GM18520 (cell line): Measurements from ENCODE around the gene GRB7.
"Not testable (repeated sequence)": the region's sequence is repeated elsewhere in the genome, so short reads cannot be mapped to it uniquely, and the experiment has no call there.

Experiments
- ATAC-seq: cut with Tn5 transposase; IDR thresholded peaks from one replicate; pipeline ENCODE4 v1.9.1; 2021; ENCODE audit not compliant: unreplicated experiment

Gene GRB7

DNA sequence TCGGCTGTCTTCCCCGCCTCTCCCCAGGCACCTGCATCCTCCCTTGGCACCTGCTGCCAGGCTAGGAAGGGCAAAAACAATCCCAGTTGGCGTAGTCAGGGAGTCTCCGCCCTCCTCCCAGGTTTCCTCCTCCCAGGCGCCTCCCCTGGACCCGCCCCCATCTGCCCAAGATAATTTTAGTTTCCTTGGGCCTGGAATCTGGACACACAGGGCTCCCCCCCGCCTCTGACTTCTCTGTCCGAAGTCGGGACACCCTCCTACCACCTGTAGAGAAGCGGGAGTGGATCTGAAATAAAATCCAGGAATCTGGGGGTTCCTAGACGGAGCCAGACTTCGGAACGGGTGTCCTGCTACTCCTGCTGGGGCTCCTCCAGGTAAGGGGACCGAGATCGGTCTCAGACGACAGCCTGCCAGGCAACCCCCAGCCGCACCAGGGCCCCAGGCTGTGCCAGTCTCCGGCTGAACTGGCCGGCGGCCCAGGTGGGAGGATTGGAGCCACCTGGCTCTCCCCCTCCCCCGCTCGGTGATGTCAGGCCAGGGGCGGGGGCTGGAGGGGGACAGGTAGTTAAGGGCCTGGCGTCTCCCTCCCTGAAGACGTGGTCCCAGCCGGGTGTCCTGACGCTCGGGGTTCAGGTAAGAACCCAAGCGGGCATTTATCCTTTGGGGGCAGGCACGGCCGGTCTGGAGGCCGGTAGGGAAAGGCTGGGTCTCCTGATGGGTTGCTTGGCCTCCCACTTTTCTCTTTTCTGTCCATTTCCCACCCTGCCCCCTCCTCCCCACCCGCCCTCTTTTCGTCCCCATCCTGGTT lies at the start of gene GRB7:
GRB7 (plus strand) TSS at position 179 of the 808 bp plus-strand sequence. CDS start 4,364 bp downstream, outside the sequence.
- ATAC-seq = no peak

DNA sequence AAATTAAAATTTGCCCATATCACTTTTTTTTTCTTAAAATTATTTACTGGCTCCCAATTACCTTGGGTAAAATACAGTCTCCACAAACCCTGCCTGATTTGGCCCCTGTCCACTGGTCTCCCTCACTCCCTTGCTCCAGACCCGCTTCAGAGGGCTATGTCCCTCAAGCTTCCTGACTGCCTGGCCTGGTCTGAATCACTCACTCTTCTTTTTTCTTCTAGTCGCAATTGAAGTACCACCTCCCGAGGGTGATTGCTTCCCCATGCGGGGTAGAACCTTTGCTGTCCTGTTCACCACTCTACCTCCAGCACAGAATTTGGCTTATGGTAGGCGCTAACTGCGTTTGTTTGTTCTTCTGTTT lies 49.3 kb upstream of the GRB7 start:
- no peak for ATAC-seq

DNA sequence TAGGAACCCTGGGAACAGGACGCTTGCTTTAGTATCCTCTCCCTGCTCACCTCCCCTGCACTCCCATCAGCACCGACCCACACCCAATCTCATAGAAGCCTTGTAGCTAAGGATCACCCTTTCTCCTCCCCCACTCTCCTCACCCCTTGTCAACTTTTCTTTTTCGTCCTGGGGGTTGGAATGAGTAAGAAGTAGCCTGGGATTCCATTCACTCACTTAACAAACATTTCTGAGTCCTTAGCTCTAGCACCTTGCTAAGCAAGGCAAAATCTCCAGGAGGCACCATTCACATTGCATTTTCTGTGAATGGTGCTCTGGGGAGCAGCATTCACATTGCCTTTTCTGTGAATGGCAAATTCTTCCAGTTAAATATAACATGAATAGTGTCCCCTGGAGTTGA lies 48.8 kb upstream of the GRB7 start:
- ATAC-seq = no peak

DNA sequence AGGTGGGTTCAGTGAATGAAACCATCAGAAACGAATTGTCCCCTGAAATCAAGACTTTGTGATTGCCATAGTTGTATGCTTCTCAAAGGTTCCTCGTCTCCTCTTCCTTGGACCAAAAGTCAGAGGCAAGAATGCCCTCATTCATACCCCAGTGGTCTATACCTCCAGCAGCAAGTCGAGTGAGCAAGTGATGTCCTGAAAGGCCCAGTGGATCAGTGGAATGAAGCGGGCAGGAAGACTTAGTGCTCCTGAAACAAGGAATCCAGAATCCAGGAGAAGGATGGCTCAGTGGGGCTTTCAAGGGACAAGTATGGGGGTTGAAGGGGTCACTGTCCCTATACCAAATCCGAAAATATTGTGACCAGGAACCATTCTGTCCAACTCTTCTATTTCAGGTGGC lies 43.1 kb upstream of the GRB7 start:
- no peak for ATAC-seq

DNA sequence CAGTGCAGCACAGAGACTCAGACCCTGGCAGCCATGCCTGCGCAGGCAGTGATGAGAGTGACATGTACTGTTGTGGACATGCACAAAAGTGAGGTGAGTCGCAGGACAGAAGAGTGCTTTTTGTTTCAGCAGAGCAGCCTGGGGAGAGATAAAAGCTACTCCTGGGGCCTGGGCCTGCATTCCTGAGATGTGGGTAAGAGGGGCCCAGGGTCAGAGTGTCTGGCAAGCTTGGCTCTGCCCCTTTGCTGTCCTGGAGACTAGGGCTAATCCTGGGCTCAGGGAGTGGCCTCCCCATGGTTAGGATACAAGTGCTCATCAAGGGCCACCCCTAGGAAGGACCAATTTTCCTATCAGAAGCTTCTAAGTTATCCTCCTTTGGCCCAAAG lies 42.7 kb upstream of the GRB7 start:
- ATAC-seq = no peak

DNA sequence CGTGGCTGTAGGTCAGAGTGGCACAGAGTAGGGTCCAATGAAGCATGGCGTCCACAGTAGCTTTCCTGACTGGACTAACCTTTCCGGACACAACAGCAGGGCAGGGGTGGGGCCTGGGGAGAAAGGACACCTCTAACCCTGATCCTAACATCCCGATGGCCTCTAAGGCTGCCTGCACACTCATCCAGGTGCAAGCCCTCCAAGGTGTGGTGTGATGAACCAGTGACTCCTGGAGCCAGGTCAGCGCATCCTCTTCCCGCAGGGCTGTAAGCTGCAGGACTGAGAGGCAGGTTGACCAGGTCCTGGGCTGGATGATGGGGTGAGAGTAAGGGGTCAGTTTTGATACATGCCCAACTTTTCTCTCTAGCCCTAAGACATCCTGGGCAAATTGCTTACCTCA lies 41.0 kb upstream of the GRB7 start:
- no peak for ATAC-seq

DNA sequence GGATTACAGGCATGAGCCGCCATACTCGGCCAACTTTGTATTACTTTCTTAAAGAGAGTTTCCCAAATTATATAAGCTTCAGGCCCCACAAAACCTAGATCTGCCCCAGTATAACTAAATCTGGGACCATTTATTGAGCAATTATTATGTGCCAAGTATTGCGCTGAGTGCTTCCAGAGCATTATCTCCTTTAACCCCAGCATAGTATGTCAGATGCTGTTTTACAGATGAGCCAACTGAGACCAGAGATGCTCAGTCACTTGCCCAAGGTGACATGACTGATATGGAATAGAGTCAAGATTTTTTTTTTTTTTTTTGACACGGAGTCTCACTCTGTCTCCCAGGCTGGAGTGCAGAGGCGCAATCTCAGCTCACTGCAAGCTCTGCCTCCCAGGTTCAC lies 39.8 kb upstream of the GRB7 start:
- ATAC-seq = no peak

DNA sequence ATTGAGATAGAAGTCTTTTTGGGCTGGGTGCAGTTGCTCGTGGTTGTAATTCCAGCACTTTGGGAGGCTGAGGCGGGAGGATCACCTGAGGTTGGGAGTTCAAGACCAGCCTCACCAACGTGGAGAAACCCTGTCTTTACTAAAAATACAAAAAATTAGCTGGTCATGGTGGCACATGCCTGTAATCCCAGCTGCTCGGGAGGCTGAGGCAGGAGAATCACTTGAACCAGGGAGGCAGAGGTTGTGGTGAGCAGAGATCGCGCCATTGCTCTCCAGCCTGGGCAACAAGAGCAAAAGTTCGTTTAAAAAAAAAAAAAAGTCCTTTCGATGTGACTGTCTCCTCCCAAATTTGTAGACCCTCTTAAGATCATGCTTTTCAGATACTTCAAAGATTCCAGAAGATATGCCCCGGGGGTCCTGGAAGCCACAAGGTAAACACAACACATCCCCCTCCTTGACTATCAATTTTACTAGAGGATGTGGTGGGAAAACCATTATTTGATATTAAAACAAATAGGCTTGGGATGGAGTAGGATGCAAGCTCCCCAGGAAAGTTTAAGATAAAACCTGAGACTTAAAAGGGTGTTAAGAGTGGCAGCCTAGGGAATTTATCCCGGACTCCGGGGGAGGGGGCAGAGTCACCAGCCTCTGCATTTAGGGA lies 38.5 kb upstream of the GRB7 start:
- not testable (repeated sequence) for ATAC-seq

DNA sequence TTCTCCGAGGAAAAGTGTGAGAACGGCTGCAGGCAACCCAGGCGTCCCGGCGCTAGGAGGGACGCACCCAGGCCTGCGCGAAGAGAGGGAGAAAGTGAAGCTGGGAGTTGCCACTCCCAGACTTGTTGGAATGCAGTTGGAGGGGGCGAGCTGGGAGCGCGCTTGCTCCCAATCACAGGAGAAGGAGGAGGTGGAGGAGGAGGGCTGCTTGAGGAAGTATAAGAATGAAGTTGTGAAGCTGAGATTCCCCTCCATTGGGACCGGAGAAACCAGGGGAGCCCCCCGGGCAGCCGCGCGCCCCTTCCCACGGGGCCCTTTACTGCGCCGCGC lies 38.0 kb upstream of the GRB7 start, which contains the start of gene ERBB2:
ERBB2 (plus strand) TSS at position 247 of the 330 bp plus-strand sequence. CDS start 175 bp downstream, outside the sequence.
- no peak for ATAC-seq

DNA sequence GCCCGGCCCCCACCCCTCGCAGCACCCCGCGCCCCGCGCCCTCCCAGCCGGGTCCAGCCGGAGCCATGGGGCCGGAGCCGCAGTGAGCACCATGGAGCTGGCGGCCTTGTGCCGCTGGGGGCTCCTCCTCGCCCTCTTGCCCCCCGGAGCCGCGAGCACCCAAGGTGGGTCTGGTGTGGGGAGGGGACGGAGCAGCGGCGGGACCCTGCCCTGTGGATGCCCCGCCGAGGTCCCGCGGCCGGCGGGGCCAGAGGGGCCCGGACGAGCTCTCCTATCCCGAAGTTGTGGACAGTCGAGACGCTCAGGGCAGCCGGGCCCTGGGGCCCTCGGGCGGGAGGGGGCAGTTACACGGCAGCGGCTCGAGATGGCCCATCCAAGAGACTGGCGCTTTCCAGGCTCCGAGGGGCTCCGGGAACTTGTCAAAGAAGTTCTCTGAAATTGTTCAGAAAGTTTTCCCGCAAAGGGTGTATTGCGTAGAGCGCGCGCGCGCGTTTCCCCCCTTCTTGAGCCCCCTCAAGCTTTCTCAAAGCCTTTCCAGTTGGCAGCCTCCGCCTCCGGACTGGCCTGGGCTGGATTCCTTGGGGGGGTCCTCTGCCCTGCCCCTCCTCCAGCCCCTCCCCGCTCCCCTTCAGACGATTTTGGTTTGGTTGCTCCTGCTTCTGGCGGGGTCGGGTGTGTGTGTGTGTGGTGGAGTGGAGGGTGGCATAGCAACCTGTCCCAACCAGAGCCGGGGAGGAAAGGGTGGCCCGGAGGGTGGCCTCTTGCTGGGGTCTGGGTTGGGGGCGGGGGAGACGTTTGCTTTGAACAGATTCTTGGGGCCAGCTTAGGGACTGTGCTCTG lies 37.4 kb upstream of the GRB7 start:
- ATAC-seq = no peak

DNA sequence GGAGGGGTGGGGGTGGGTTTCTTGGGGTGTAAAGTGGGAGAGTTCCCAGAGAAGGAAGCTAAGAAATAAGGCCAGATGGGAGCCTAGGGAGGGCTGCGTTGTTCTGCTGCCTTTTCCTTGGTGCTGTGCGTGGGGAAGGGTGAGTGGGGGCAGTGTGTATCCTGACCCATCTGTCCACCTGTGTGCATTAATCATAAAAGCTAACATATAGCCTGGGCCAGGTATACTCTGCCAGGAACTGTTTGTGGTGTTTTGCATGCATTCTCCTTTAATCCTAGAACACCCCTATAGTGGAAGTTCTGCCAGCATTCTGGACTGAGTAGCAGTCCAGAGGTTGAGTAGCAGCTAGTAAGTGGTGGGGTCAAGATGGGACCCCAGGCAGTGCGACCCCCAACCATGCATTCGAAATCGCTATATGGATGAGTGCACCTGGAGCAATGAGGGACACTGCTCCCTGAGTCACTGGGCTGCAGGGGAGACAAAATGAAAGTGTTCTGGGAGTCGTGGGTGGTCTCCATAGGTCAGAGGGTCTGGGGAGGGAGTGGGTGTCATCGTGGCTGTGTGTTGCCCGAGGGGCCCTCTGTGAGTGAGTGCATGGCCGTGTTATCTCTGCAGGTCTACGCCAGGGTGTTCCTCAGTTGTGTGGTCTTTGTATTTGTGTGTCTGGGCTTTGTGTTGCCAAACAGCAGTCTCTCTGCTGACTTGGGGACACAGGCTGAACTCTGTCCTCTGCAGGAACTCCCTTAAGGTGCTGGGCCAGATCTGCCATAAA lies 36.5 kb upstream of the GRB7 start:
- ATAC-seq = no peak

DNA sequence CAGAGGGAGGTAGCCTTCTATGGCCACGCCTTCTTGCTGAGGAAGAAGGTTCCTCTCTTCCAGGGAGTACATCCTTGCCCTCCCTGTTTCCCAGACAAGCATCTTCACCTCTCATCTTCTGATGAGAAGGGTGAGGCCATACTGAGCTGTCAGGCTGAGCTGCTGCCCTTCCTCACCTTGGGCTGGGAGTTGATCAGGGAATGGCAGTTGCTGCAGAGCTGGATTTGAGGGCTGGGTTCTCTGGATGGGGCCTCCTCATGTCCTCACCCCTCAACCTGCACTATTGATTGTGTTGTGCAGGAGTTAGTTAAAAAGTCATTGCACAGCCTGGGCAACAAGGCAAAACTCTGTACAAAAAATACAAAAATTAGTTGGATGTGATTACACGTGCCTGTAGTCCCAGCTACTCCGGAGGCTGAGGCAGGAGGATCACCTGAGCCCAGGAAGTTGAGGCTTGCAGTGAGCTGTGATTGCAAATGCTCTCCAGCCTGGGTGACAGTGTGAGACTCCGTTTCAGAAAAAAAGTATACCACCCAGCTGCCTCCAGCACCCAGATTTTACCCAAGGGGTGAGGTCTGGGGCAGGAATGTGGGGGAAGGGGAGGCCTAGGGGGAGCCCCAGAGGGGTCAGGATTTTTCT lies 35.8 kb upstream of the GRB7 start:
- ATAC-seq = no peak

DNA sequence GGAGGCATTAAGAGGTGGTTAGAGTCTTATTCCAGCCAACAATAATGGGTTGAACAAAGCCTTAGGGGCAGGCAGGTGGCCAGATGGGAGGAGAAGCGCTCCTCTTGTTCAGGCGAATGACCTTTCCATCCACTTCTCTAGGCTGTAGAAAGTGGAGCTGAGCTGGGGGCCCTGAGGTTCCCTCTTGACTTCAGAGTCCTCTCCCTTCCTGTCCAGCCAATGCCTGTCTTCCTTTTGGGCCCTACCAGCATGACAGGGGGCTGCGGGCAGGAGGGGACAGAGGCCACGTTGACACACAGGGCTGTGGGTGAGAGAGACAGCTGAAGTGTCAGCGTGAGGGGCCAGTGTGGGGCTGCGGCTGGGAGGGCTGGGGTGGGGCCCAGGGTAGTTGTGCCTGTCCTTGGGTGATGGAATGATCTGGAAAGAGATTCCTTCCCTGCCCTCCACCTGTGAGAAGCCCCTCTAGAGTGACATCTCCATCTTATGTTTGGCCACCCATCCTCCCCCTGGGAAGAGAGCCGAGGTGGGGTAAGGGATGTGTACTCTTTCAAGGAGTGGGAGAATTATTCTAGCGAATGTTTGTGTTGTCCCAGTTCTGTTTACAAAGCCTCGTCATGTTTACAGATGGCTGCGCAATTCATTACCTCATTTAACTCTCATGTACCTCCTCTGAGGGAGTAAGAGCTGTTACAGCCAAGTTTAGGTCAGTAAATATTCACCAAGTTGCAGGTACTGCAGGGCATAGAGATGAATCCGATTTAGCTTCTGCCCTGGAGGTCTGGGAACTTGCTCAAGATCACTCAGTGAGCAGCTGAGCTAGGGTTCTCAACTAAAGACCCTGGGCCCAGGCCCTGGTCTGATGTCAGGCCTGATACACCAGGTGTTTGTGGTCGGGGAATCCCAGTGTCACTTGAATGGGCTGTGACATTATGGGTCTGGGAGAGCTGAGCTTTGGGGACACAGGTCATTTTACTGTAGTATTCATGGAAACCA lies 34.5 kb upstream of the GRB7 start:
- no peak for ATAC-seq

DNA sequence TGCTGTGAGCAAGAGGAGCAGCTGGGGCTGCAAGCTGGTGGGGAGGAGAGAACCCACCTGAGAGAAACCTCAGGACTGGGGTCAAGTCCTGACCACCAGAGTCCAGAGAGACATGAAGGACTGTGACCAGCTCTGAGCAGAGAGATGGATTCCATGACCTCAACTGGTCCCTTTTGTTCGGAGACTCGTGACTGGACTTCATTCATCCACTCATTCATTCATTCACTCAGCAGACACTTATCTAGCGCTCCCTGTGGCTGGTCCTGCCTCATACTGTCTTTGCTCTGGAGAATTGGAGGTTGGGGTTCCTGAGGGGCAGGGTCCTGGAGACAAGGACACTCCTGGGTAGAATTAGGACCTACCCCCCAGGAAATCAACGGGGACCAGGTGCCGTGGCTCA lies 33.8 kb upstream of the GRB7 start:
- no peak for ATAC-seq

DNA sequence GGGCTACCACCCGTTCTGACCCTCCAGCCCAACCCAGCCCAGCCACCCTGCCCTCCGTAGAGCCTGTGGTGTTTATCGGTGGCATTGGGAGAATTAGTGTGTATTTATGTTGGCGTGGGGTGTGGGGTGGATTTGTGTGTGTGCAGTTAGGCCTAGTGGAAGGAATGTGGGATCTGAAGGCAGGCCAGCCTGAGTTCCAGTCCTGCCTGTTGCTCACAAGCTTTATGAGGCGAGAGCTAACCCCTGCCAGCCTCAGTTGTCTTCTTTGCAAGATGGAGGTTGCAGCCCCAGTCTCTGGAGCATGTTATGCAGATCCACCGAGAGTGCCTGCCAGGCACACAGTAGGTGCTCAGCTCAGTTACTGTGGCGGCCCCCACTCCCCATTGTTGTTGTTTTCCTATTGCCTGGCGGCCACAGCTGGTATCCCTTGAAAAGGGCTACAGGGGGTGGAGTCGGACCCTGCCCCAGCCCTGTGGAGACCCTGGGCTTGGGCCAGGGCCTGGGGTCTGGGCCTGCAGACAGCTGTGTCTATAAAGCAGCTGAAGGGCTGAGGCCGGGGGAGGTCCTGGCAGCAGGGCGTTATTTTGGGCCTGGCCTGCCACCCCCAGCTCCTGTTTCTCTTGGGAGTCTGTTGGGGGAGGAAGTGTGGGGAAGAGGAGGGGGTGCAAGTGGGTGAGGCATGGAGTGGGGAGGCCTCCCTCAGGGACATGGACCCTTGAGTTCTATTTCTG lies 32.8 kb upstream of the GRB7 start:
- no peak for ATAC-seq

DNA sequence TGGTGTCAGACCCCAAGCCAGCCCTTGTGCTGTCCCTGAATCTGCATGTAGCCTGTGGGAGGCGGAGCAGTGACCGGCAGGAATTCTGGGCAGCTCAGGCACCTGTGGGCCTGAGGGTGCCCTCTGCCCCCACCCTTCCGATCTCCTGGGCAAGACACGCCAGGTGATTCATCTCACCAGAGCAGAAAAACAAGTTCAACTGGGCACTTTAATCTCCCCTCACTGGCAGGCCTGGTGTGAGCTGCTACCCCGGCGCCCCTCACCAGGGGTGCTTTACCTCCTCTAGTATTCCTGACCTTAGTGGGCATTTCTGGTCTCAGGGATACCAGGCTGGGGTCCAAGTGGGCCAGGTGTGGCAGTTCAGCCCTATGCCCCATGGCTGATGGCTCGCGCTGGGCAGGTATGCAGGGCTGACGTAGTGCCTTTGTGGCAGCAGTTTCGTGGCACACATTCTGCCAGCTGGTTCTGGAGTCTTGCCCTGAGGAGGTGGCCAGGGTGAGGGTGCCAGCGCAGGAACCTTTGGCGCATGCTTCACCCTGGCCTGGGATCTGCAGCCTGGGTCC lies 31.9 kb upstream of the GRB7 start:
- no peak for ATAC-seq

DNA sequence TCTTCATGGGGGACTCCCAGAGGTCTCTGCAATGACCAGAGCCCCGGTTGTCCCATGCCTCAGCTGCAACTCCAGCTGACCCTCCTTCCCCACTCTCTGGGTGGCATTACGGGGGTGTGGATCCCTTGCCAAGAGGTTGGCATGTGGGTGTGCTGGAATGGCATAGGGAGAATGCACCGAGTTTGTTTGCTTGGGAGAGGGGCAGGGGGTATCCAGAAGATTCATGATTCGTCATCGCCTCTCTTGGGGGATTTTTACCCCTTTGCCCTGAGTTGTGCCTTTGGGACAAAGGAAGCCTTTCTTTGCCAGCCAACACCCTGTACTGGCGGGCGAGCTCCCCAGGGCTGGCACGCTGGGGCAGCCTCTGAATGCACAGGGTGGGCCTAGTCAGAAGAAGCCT lies 31.4 kb upstream of the GRB7 start:
- ATAC-seq = no peak

DNA sequence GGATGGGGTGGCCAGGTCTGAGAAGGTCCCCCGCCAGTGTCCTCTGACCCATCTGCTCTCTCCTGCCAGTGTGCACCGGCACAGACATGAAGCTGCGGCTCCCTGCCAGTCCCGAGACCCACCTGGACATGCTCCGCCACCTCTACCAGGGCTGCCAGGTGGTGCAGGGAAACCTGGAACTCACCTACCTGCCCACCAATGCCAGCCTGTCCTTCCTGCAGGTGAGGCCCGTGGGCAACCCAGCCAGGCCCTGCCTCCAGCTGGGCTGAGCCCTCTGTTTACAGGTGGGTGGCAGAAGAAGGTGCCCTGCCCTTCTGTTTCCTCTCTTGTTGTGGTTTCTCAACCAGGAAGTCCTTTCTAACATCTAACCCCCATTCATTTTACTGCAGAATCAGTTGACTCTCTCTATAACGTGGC lies 30.8 kb upstream of the GRB7 start:
- ATAC-seq = no peak
